ENCODE results near the gene LRFN5.
"Not testable (repeated sequence)": the region's sequence is repeated elsewhere in the genome, so short reads cannot be mapped to it uniquely, and the experiment has no call there.

LRFN5 gene

DNA sequence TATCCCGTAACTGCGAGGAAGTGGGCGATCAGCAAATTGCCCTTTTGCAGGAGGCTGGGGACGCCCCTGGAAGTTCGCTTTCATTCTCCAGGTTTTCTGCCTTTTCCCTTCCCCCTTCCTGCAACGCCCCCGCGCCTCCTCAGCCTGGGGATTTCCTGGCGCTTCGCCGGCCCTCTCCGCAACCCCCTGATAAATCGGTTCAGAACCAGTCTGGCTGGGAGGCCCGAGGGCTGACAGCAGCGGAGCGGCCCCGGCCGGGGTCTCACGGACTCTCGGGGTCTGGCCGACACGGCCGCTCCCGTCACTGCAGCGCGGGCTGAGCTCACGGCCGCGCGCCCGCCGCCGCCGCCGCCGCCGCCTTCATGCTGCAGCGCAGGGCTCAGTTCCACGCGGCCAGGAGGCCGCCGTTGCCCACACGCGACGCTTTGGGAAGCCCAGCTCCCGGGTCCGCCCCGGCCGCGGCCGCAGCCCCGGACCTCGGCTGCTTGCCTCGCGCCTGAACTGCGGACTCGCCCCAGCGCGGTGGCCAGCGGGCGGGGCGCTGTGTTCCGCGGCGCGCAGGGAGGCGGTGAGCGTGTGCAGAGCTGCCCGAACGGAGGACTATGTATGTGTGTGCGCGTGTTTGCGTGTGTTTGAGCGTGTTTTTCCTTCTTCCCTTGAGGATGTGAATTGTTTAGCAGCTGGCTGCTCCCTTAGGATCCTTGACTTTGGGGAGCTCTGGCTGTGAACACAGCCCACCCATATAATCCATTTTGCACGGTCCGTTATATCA lies at the start of gene LRFN5:
Gene LRFN5 (plus strand): TSS at position 345 of the 772 bp plus-strand sequence.
- DNase-seq (ENCODE audit: low read depth in 1 of 2, low spot score in 1 of 2): no peak

DNA sequence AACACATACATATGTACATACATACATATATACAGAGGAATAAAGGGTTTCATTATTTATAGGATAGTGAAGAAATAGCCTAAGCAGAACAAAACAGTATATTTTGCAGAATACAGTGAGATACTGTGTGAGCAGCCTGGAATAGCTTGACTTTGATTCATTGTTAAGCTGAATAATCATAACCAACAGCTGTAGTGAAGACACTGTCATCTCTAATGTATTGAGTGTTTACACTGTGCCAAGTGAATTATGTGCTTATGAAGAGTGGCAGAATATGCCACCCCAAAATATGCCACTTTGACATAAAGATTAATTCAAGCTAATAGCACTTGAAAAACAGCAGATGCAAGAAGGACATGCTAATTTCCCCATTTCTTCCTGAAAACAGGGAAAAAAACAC lies 48.2 kb upstream of the LRFN5 start:
- no peak for DNase-seq (ENCODE audit: low read depth in 1 of 2, low spot score in 1 of 2)

DNA sequence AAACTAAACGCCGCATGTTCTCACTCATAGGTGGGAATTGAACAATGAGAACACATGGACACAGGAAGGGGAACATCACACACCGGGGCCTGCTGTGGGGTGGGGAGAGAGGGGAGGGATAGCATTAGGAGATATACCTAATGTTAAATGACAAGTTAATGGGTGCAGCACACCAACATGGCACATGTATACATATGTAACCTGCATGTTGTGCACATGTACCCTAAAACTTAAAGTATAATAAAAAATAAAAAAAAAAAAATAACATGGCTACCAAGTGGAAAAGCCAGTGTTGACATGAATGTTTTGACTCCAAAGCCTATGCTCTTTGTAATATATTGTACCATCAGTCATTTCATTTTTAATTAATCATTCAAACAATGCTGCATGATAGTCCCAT lies 39.8 kb upstream of the LRFN5 start:
- not testable (repeated sequence) for DNase-seq (ENCODE audit: low read depth in 1 of 2, low spot score in 1 of 2)

DNA sequence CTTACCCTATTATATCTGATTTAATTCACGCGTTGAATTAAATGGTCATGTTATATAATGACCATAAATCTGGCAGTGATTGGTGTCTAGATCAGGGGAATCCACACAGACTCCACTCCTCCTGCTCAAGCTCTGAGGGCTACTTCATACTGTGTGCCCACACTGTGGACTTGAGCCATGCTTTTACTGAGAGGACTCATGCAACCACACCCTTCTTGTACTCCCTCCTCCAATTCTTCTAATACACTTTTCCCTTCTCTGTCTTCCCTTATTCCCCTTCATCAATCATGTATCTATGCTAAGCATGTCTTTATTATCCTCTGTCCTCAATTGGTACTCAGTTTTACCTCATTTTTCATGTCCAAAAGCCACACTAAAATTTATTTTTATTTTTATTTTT lies 37.7 kb upstream of the LRFN5 start:
- no peak for DNase-seq (ENCODE audit: low read depth in 1 of 2, low spot score in 1 of 2)

DNA sequence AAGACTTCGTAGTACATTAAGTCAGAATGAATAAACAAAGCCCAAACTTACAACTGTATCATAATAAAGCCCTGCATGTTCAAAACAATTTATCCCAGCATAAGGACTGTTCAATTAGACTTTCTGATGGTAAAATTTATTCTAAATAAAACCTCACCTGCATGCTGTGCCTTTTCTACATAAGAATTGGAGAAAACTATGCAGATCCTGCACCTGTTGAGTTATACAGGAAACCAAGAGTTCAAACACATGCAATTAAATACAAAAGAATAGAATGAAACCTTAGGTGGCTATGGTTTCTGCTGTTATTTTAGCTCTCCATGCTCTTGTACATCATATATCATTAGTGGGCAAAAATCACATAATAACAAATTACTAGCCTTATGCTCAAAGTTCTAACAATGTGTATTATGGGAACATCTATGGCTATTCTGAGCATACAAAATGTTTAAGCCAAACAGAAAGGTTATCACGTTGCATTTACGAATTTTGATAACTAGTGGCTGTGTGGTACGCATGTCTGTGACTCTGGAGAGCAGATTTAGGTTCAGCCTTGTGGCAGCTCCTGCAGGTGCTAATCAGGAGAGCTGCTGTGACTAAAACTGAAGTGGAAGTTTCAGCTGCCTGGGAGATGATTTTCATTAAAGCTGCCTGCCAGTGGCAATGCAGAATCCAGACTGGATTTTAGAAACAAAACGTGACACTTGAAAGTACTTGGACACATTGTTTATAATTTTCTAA lies 36.1 kb upstream of the LRFN5 start:
- no peak for DNase-seq (ENCODE audit: low read depth in 1 of 2, low spot score in 1 of 2)

DNA sequence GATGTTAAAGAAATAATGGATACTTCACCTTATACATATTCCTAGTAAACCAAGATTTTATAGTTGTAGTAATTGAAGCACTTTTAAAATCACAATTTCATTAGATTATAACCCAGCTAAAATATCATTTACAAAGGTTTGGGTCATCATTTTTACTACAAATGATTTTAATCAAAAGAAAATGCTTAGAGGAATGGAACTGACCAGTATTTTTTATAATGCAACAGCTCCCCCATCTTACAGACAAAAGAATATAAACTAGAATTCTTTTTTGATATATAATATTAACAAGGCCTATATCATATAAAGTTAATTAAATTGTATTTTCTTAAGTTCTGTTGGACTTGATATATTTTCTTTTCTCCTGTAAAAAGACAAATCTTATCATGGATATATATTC lies 20.4 kb upstream of the LRFN5 start:
- no peak for DNase-seq (ENCODE audit: low read depth in 1 of 2, low spot score in 1 of 2)

DNA sequence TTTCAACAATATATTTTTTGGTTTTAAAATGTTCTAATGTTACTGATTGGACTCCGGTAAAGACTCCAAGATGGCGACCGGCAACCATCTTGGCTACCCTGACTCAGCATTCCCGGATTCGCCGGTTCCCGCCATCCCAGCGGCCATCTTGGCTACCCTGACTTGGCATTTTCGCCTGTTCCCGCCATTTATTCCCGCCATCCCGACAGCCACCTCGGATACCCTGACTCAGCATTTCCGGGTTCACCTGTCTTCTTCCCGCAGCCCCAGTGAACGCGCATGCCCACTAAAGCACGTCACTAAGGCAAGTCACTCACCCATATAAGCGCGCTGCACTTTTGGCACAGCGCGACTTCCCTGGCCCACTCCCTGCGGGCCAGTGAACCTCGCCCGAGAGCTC lies 9.0 kb upstream of the LRFN5 start:
- no peak for DNase-seq (ENCODE audit: low read depth in 1 of 2, low spot score in 1 of 2)

DNA sequence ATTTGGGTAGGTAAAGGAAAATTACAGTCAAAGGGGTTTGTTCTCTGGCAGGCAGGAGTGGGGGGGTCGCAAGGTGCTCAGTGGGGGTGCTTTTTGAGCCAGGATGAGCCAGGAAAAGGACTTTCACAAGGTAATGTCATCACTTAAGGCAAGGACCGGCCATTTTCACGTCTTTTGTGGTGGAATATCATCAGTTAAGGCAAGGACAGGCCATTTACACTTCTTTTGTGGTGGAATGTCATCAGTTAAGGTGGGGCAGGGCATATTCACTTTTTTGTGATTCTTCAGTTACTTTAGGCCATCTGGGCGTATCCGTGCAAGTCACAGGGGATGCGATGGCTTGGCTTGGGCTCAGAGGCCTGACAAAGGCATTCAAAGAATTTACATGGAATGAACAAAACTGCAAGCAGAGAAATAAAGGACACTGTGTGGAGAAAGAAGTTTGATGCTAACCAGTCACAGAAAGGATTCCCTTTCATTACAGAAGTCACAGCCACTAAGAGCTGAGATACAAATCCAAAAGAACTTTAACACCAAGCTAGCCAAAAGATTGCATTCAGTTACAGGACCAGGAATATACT lies 6.8 kb upstream of the LRFN5 start:
- not testable (repeated sequence) for DNase-seq (ENCODE audit: low read depth in 1 of 2, low spot score in 1 of 2)

DNA sequence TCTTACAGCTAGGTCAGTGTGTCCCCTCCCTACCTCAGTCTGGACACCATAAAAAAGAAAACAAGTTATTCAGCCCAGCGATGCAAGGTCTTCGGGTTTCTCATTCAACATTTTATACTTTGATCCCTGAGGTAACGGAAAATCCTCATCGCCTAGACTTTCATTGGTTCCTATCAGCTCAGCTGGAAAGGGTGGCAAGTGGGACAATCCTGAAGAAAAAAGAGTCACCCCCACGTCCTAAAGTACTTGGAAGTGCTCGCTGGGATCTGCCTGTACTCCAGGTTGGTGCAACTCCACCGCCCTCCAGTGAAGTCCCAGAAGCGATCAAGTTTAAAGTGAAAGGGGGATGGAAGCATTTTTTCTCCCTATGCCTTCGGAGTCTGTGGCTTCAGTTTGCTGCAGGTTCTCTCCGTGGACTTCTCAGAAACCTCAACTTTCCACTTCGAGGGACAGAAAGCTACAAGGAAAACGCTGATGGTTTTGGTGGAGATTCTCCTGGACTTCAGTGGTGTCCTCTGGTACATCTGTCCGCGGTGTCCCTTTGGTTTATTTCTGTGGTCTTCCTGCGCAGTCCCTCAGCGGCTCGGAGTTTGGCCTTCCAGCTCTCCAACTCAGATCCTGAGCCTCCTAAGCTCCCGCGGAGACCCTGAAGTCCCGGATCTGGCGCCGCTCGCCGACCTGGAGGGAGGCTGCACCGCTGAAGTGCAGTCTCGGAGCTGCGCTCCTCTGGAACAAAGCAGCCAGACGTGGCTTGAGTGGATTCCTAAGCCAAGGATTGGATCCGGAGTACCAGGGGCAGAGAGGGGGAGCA lies 1.8 kb upstream of the LRFN5 start:
- no peak for DNase-seq (ENCODE audit: low read depth in 1 of 2, low spot score in 1 of 2)

DNA sequence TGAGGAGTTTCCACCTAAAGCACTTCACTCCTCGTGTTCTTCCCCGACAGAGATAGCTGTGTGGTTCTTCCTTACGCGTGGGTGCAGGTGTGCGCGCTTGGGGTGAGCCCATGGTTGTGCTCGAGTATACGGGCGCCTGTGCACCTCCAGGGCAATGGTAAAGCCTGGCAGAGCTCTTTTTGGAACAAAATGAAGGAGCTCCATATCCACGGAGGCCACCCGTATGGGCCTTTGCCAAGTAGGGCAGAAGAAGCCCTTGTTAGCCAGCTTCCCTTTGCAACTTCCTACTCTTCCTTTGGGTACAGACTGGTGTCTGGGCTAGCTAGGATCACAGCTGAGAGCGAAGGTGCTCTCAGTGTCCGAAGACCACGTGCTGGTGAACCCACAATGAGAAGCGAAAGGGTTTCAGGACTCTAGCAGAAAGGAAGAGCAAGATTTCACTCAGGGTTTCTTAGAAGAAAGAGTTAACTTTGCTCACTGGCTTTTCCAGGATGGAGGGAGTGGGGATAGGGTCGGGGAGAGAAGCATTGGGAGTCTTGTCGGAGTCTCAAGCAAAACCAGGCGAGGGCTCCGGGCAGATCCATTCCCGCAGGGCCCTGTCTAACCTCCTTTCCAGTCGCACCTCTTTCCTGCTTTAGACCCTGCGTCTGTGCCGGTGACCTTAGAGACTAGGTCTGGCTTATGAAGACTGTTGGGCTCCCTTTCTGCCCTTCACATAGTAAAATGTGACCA lies 960 bp upstream of the LRFN5 start:
- DNase-seq (ENCODE audit: low read depth in 1 of 2, low spot score in 1 of 2): no peak

DNA sequence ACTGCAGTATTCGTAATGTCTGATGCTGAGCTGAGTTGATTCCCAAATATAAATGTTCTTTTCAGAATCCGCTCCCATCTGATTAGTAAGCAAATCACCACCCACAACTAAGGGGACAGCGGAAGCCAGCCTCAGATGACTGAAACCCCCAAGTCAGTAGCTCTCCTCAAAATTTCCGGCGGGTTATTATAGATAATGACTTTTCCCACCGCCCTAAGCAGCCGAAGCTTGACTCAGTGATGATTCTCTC lies 469 bp upstream of the LRFN5 start:
- no peak for DNase-seq (ENCODE audit: low read depth in 1 of 2, low spot score in 1 of 2)

DNA sequence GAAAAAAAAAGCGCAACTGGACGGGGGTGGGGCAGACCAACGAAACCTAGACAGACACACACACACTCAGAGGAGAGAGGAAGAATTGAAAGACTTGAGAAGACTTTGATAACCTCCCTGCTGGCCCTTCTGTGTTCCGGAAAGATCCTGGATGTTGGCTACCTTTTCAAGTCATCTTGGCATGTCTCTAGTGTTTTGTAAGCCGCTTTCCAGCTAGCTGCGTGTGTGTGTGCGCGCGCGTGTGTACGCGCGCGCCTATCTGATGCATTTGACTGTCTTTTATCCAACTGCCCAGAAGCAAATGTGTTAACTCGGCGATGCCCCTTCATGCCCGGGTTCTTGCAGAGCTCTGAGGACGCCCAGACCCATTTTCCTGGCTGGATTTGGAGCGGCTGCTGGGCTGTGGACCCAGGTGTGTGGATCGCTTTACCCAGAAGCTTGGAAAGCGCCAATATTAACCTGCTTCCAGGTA lies 664 bp downstream of the LRFN5 start:
- DNase-seq (ENCODE audit: low read depth in 1 of 2, low spot score in 1 of 2): no peak

DNA sequence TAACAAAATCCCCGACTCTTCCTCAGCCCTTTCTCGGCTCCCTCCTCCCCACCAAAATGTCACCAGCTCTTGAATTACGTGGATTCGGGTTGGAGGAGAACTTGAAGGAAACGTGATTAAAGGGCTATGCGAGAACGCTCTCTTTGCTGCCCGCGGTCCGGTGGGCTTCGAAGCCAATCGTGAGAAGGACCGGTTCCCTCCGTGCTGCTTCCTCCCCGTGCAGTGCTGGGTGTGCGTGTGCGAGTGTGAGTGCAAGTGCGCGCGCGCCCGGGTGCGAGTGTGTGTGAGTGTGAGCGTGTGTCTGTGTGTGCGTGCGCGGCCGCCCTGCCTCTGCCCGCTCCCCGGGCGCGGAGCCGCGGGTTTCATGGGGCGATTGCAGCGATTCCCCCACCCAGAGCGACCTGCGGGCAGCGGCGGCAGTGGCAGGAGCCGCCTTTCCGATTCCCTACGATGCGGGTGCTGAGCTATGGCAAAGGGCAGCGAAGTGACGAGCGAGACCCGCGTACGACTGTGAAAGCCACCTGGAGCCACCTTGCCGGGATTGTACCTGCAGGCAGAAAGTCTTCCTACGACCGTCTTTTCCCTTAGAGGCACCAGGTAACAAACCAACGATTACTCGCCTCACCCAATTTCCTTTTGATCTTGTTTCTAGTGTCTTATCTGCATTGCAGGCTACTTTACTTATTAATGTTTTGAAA lies 1.4 kb downstream of the LRFN5 start:
- no peak for DNase-seq (ENCODE audit: low read depth in 1 of 2, low spot score in 1 of 2)

DNA sequence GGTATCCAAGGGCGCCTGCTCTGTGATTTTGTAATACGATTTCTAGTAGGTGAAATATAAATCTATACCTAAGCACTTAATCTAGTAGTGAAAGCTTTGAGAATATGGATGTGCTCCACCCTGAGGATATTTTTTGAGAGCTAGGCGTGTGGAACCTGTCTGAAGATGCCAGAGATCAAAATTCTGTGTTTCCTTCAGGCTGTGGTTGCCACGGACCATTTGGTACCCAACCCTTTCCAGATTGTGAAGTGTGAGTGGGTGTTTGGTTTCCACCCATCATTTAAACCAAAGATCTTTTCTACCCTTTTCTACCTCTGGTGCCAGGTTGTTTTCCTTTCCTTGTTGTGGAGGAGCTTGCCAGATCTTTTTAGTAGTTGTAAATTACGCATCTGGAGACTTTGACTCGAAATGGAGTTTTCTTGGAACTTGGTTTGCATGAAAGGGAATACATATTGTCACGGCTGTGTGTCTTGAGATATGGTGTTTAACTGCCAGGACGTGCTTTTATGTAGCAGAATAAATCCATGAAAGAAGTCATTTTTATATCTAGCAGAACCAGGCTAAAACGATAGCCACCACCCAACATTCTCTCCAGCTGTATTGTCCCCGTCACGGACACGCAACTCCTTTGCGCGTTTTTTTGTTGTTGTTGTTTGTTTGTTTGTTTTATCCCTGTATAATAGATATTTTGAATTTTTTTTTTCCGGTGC lies 2.2 kb downstream of the LRFN5 start:
- DNase-seq (ENCODE audit: low read depth in 1 of 2, low spot score in 1 of 2): no peak

DNA sequence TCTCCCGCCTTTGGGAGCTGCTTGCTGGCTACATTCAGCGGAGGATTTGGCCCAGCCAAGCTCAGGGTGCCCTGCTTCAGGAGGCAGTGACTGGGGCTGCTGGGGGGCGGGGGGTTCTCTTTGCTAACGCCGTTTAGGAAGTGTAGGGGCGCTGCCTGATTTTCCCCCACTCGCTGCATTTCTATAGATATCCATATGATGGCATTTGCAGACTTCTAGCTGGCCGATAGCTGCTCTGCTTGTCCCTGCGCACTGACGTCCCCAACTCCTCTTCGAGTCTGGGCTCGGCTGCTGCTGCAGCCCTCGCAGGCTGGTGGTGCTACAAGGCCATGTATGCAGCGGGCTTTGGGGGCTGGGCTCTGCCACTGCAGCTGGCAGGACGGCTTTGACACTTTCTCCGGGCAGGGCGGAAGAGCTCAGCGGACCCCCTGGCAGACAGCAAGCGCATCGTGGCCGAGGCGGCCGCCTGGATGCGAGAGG lies 3.1 kb downstream of the LRFN5 start:
- DNase-seq (ENCODE audit: low read depth in 1 of 2, low spot score in 1 of 2): no peak

DNA sequence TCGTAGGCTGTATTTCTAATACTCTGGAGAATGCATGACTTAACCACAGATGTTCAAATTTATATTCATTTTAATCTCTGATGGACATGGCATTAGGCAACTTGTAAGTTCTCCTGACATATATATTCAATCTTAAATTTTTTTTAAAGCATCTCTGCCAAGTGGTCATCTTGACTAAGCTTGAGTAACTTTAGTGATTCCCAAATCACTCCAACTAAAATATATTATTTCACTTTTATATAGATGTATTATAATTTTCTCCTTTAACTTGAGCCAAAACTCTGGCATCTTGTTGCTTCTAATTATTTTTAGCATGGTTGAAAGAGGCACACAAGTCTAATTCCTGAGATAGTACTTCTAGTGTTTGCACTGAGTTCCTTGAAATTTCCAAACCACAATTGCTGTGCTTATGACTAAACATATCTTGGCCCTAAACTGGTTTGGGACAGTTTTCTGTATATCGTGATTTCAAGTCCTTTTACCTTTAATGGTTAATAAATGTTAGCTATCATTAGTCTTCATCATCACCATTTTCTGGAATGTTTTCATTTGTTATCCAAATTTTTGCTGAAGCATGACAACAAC lies 8.4 kb downstream of the LRFN5 start:
- no peak for DNase-seq (ENCODE audit: low read depth in 1 of 2, low spot score in 1 of 2)

DNA sequence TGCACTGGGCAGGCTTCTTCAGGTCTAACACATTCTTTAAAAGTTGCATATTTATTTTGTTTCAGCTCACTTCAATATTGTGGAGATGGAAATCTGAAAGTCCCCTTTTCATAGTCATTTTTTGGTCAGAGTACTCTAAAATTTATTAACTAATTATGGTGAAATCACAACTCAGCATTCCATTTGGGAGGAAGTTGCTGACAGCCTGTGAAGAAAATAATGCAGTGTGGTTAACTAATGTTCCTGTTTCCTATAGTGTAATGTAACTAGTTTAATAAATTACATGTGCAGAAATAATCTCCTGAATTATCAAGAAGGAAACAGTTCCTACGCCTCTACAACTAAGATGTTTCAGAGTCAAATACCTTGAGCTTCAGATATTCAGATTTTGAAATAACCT lies 17.1 kb downstream of the LRFN5 start:
- DNase-seq (ENCODE audit: low read depth in 1 of 2, low spot score in 1 of 2): no peak

DNA sequence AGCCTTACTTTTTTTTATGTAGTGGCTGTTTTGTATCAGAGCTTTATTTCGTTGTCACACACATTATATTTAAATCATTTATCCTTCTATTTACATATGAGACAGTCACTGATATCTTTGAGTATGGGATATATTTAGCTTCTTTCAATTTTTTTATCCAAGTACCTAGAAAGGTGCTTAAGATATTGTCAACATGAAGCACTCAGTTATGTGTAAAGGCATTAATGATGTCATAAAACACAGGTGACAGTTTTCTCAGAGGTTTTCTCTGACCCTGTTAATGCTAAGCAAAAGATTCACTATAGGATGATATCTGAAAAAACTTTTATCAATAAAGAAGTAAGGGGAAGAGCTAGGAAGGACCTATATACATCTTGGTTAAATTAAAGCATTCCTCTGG lies 23.2 kb downstream of the LRFN5 start:
- no peak for DNase-seq (ENCODE audit: low read depth in 1 of 2, low spot score in 1 of 2)

DNA sequence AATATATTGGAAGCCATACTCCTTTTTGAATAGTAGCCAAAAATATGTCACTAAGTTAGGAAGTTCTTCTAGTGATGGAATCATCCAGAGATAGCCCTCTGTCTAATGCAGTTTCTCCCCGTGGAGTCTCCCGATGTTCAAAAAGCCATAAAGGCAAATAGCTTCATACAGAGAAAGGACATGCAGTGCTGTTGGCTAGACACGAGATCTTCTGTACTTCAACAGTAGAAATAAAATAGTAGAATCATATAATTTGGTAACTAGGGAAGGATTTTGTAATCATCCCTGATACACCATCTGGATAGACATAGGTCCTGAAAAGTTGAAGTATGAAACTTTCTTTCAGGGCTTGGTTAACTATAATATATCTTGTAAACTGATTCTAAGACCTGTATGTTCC lies 27.6 kb downstream of the LRFN5 start:
- DNase-seq (ENCODE audit: low read depth in 1 of 2, low spot score in 1 of 2): no peak
